Thoracic aorta endothelial cell (primary cell): ENCODE measurements around the gene CST8. TPM values are rescaled to one million over a fixed set of nuclear protein-coding genes. Genes with fewer than 3 reads are reported as not detected.

ENCODE experiments used
- small RNA-seq: library from RNA; depleted of rRNA; stranded (forward); fragments of <200 nt; gene quantifications from one replicate; pipeline ENCODE3, GENCODE V24; 2012
- total RNA-seq: library from RNA; depleted of rRNA; stranded (reverse); fragments of >200 nt; gene quantifications from 2 replicates; pipeline ENCODE4 v1.2.3, GENCODE V29; 2012

CST8 gene, protein sequence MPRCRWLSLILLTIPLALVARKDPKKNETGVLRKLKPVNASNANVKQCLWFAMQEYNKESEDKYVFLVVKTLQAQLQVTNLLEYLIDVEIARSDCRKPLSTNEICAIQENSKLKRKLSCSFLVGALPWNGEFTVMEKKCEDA
- not detected in 2 replicates for total RNA-seq

GRCh38 chr20:23490817-23491216 lies at the start of gene CST8:
Gene CST8 (plus strand): TSS chr20:23491117. CDS start chr20:23491668, 551 bp downstream.

GRCh38 chr20:23452776-23453175 lies 38.1 kb upstream of the CST8 start, which contains the start of gene CST11:
Gene CST11 (minus strand): TSS chr20:23452876. CDS start chr20:23452811, 65 bp downstream.

Small RNAs within 50 kb of the gene (small RNA-seq; reads per million reads assigned to genes)
- not detected for gene RF00019

Other genes starting within 250 kb of the CST8 start
- 24.7 and 33.7 TPM in 2 replicates for gene NXT1, start 140.3 kb upstream of the CST8 start, total RNA-seq
- gene GZF1, start 128.9 kb upstream of the CST8 start, total RNA-seq = 12.5 and 14.6 TPM in 2 replicates
- gene NAPB, start 69.6 kb upstream of the CST8 start, total RNA-seq = 13.1 and 15.4 TPM in 2 replicates
- gene CSTL1, start 51.4 kb upstream of the CST8 start, total RNA-seq = not detected in 2 replicates
- gene CST11, start 38.2 kb upstream of the CST8 start, total RNA-seq = not detected in 2 replicates
- not detected in 2 replicates for gene CST9L, start 77.4 kb downstream of the CST8 start, total RNA-seq
- gene CST9, start 114.8 kb downstream of the CST8 start, total RNA-seq = not detected in 2 replicates
- 123 and 135 TPM in 2 replicates for gene CST3, start 146.8 kb downstream of the CST8 start, total RNA-seq
- gene CST4, start 197.9 kb downstream of the CST8 start, total RNA-seq = not detected in 2 replicates